GM18508 (cell line): ENCODE results near the gene KLHL11.
"Not testable (repeated sequence)": the region's sequence is repeated elsewhere in the genome, so short reads cannot be mapped to it uniquely, and the experiment has no call there.

Experiments used
- ATAC-seq: cut with Tn5 transposase; IDR thresholded peaks from one replicate; pipeline ENCODE4 v1.9.1; 2021; ENCODE audit warnings: moderate number of reproducible peaks; ENCODE audit not compliant: insufficient read depth, unreplicated experiment

KLHL11 gene

DNA sequence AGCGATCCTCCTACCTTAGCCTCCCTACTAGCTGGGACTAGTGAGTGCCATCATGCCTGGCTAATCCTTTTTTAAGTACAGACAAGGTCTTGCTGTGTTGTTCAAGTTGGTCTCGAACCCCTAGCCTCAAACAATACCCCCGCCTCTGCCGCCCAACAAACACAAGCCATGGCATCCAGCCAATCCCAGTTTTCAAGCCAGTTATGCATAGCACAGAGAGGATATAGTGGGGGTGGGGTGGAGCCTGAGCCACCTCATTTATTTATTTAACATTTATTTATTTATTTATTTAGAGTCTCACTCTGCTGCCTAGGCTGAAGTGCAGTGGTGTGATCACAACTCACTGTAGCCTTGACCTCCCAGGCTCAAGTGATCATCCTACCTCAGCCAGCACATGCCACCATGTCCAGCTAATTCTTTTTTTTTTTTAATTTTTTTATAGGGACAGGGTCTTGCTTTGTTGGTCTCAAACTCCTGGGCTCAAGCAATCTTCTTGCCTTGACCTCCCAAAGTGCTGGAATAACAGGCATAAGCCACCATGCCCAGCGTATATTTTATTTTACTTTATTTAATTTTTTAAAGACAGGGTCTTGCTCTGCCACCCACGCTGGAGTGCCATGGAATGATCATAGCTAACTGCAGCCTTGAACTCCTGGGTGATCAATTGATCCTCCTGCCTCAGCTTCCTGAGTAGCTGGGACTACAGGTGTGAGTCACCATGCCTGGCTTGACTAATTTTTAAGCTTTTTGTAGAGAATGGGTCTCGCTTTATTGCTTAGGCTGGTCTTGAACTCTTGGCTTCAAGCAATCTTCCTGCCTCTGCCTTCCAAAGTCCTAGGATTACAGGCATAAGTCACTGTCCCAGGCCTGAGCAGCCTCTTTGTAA lies 26.2 kb upstream of the KLHL11 start:
- no peak for ATAC-seq

DNA sequence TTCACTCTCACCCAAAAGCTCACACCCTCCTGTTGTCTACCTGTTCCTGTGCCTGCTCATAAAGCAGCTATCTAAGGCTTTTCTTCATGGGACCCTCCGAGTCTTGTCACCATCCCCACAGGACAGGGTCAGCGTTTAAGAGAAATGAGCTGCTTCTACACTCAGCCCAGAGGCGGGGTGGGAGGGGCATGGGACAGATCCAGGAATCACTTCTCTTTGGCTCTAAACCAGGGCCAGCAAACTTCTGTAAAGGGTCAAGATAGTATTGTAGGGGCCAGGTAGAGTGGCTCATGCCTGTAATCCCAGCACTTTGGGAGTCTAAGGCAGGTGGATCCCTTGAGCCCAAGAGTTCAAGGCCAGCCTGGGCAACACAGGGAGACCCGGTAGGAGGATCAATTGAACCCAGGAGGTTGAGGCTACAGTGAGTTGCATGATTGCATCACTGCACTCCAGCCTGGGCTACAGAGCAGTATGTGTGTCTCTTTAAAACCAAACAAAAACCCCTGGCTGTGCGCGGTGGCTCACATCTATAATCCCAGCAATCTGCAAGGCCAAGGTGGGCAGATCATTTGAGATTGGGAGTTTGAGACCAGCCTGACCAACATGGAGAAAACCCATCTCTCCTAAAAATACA lies 23.2 kb upstream of the KLHL11 start:
- no peak for ATAC-seq

DNA sequence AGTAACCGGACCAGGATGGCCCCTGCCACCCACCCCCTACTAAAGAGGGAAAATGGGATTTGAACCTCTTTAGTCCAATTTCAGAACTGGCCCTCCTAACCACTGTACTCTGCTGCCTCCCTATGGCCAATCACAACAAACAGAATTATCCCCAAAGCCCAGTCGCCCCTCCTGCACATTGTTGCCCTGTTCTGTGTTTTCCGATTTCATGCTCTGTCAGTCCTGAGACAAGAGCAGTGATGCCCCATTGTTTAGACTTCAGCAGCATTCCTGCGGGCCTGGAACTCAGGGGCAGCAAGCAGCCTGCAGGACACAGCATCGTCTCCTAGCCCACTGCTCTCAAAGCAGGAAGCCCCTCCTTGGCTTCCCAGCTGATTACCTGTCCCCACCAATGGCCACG lies 20.5 kb upstream of the KLHL11 start:
- ATAC-seq, result no peak

DNA sequence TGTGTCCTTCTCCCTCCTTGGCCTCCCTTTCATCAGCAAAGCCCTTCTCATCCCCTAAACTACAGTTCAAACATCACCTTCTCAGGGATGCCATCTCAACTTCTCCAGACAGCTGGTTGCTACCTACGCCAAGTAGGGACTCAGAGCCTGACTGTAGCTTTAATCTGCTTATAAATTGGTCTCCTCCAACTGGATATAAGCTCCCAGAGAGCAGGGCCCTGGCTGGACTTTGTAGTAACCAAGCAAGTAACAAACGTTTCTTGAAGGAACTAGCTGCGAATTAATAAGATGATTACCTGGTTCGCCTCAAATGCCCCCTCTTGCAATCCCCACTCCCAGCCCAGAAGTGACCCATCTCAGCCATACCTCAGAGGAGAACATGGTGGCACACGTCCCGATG lies 17.5 kb upstream of the KLHL11 start:
- no peak for ATAC-seq

DNA sequence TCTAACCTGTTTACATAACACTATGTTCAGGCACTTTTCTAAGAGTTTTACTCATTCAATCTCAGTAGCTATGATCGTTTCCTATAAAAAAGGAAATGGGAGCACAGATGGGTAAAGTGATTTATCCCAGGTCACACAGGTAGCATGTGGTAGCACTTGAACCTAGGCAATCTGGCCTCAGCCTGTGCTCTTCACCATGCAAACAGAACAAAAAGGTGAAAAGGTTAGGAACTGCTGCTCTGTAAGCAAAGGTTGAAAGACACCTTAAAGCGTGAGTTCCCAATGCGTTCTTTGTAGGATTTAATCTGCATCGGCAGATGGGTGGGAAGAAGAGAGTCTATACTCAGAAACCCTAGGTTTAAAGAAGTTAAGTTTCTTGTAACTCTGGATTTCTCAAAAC lies 14.9 kb upstream of the KLHL11 start:
- no peak for ATAC-seq

DNA sequence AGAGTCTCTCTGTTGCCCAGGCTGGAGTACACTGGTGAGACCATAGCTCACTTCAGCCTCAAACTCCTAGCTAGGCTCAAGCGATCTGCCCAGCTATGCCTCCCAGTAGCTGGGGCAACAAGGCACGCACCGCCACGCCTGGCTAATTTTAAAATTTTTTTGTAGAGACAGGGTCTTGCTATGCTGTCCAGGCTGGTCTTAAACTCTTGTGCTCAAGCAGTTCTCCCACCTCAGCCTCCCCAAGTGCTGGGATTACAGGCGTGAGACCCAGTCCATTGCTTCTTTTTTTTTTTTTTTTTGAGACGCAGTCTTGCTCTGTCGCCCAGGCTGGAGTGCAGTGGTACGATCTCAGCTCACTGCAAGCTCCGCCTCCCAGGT lies 9.1 kb upstream of the KLHL11 start:
- not testable (repeated sequence) for ATAC-seq

DNA sequence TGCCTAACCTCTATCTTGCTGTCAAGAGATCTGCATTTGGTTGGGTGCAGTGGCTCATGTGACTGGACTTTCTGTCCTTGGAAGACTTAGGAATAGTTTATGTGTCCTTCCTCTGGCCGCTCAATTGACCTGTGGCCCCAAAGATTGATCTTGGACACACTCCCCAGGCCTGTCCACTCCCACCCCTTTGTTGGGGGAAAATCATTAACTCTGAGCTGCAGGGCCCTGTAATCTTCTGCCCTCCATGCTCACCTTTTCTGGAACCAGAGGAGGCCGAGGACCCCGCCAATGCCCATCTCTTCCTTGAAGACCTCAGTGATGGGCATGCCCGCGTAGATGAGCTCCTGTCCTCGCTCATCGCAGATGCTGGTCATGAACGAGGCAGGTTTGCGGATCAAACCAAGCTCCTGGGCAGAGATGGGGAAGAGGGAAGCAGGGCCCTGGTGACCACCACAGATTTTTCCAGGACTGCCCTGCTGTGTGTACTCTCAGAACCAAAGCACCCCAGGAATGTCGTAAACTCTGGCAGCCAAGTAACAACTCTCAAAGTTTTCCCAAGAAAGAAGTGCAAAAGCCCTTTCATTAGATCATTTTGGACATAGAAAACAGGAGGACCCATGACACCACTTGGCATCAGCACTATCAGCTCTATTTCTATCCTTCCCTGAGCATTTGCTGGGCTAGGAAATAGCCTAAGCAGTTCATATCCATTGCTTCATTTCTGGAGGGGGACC lies 8.5 kb upstream of the KLHL11 start:
- no peak for ATAC-seq

DNA sequence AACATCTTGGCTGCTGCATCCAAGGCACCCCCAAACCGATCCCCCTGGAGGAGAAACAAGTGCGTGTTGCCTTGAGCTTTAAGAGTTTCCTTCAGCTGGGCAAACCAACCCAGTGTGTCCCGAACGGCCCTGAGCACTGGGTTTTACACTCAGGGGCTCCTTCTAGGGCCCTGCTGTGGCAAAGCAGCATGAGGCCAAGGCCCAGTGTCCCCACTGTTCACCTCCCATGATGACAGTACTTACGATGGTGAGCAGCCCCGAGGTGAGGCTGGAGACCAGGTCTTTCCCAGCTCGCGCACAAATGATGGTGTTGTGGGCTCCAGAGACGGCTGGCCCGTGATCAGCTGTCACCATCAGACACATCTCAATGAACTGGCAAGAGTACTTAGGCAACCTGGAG lies 6.6 kb upstream of the KLHL11 start:
- ATAC-seq, result no peak

DNA sequence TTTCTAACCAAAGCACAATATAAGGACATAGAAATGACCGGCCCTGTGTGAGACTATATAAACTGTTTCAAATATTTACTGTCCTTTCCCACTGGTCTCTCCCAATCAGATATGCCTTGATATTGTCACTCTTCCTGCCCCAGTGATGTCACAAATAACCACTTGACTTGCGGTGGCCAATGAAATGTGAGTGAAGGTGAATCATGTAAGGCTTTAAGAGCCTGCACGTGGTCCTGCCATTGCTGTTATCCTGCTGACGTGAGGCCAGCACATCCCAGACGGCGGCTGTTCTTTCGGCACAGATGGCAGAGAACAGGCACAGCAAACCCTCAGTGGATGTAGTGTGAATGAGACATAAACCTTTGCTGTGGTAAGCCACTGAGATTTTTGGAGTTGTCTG lies 5.4 kb upstream of the KLHL11 start:
- ATAC-seq, result no peak

DNA sequence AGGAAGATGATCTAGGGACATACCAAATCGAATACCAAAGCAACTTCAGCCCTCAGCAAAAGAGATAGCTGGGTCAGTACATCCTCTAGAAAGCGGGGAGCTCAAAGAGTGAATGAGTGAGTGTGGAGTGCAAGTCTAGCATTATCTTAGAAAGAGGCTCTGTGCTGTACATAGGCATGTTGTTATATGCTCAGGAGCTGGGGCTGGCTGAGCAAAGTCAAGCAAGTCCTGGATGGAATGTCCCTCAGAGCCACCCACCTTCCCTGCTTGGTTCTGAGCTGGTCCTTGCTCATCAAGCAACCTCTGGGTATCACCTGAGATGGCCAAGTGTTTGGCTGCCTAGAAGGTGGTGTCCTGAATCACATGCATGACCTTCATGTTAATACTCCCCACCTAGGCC lies 4.9 kb upstream of the KLHL11 start:
- ATAC-seq, result no peak

DNA sequence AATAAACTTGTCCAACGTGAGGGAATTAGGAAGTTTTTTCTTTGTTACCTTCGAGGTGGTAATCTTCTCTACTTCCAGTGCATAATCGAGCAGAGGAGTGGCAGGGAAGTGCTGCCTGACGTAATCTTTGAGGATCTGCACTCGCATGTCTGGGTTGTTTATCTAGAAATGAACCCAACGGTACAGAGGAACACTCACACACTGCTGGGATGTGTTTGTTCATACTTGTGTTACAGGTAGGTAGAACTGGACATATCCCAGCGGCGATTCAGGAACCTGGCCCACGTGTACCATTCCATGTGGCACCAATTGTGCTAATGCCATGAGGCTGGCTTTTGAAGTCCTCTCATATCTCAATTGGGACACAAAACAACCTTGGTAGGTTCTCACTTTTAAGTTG lies 4.2 kb upstream of the KLHL11 start:
- ATAC-seq, result no peak

DNA sequence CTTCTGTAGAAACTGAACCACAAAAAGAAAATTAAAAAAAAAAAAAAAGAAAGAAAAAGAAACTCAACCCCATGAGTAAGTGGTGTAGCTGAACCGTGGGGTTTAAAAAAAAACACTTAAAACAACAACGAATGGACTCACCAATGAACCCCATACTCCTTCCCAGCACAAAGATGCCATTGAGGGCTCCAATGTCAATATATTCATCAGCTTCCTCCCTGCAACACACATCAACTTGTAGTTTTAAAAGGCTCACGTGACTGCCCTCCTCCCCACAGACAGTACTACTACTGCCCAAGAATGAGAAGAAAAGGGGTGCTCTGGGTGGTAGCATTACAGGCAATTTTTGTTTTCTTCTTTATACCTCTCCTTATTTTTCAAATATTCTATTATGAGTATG lies 3.3 kb upstream of the KLHL11 start:
- no peak for ATAC-seq

DNA sequence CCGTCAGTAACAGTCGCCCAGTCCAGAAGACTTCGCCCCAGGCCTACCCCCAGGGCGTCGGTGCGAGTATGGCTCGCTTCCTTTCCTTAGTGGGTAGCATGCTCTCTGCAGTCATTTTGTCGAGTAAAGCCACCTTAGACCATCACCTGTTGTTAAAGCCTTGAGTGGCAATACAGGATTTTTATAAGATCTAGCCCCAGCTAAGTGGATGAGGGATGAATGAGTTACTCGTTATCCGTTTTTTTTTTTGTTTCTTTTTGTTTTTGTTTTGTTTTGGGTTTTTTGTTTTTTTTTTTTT lies 322 bp upstream of the KLHL11 start:
- ATAC-seq, result no peak

DNA sequence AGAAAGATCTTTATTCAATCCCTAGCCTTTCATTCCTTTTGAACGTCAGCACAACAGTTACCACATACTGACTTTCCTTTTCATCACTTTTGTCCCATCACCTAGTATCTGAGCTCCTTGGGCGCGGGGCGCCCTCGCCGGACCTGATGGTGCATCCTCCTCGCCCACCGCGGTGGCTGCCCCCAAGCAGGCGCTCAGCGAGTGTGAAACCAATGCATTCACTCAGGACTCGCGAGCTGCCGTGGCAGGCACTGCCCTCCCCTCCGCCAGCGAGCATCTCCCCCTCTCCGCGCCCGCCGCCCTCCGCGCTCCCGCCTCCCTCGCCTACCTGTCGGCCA lies 756 bp downstream of the KLHL11 start:
- no peak for ATAC-seq

DNA sequence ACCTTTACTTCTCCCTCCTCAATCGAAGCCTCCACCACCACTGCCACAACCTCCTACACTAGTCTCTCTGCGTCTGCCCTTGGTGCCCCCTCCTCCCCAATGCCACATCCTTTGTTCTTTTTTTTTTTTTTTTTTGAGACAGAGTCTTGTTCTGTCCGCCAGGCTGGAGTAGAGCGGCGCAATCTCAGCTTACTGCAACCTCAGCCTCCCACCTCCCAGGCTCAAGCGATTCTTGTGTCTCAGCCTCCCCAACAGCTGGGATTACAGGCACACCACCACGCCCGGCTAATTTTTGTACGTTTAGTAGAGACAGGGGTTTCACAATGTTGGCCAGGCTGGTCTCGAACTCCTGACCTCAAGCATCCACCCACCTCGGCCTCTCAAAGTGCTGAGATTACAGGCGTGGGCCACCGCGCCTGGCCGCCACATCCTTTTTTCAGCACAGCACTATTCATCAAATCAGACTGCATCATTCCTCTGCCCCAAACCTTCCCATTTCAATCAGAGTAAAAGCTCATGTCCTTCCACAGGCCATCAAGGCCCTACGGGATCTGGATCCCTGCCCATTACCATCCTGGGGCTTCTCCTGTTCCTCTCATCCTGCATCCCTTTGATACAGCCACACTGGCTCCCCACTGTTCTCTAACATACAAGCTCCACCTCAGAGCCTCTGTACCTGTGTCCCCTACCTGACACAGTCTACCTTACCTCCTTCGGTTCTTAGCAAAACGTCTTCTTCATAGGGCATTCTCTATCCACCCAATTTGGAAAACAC lies 2.0 kb downstream of the KLHL11 start:
- ATAC-seq, result no peak

DNA sequence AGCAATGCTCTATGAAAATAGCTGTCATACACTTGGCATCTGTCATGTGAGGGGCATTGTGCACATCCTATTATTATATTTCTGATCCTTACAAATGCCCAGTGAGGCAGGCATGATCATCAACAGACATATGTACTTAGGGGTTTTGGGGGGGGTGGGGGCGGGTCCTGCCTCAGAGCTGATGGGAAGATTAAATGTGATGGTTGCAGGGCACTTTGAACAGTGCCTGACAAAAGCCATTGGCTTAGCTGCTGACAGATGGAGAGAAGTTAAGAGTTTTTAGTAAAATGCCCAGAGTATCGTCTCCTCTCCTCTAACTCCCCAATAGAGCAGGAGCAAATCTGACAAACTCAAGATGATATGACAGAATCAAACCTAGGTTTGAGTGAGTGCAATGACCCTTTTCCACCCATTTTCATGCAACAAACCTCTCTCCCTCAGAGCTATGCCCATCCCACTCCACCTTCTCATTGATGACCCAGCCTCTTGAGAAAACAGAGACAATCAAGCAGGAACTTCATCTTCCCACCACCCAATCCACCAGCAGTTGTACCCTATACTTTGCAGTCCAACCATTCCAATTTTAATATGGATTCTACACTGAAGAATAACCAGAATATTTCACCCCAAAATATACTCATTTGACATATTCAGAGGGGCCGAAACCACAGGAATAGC lies 4.8 kb downstream of the KLHL11 start:
- ATAC-seq, result no peak

DNA sequence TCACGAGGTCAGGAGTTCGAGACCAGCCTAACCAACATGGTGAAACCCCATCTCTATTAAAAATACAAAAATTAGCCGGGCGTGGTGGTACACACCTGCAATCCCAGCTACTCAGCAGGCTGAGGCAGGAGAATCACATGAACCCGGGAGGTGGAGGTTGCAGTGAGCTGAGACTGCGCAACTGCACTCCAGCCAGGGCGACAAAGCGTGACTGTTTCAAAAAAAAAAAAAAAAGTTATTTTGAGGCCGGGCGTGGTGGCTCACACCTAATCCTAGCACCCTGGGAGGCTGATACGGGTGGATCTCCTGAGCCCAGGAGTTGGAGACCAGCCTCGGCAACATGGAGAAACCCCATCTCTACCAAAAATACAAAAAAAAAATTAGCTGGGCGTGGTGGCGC lies 13.8 kb downstream of the KLHL11 start:
- not testable (repeated sequence) for ATAC-seq

DNA sequence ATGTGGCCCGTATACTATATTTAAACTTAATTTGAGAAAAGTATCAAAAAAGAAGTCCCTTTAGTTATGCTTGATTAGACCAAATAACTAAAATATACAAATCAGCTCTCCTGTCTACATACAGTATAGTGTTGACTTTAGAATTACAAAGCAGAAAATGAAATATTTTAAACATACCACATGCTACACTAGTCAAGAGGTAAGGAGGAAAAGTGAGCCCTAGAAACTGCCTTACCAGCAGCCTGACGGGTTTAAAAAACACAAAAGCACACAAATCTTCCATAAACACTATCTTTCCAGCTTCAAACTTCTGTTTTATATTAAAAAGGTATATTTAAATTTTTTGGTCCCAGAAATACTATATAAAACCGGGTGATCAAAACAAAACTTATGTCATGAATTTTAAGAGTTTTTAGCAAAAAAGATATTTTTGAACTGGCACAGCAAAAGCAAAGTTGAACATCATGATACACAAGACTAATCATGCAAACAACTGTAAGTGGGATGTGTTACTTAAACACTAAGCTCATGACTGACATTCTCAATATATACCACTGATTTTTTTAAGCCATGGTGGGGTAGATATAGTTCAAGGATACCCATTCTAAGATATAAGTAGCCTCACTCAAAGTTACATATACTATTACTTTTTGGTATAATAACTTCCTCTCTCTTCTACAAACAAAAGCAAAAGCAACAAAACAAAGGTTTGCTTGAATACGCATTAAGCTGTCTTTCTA lies 15.8 kb downstream of the KLHL11 start:
- ATAC-seq, result no peak

DNA sequence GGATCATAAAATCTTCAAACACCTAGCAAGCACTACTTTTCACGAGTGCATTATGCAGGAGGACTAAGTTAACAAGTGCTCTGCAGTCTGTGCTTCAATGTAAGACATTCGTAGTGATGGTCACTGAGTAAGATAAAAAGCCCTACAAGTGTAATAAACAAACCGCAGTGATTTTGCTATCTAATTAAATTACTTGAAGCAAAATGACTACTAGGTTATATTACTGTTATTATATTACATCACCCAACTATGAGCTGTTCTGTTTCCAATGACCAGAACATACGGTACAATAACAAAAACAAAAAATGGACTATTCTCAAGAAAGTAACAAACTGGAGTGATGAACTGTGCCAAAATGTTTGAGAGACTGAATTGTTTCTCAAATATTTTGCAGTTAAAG lies 16.4 kb downstream of the KLHL11 start:
- ATAC-seq, result no peak

DNA sequence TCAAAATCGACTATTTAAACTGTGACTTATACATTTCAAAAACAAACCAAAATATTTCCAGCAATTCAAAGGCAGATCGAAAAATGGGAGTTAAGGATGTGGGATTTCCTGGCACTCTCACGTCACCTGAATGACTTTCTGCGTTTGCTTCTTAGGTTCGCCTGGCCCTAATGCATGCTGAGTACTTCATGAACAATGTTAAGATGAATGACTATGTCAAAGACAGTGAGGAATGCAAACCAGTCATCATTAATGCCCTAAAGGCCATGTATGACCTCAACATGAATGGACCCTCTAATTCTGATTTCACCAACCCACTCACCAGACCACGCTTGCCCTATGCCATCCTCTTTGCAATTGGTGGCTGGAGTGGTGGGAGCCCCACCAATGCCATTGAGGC lies 20.3 kb downstream of the KLHL11 start:
- no peak for ATAC-seq
